Measurements from ENCODE around the gene NFATC3. TPM values are rescaled to one million over a fixed set of nuclear protein-coding genes. Genes with fewer than 3 reads are reported as not detected.

The NFATC3 gene
- total RNA-seq, 2 donors from 2014 or later: 51.1 to 56.7 TPM

GRCh38 chr16:68046106-68046505 is 39.1 kb upstream of the NFATC3 start:
- no peak for TF ChIP-seq CTCF (IDR thresholded peaks at IDR 0.05)
- DNase-seq (ENCODE audit: low spot score) (no peak), ATAC-seq (ENCODE audit: insufficient number of reproducible peaks, low FRiP score, low read depth) (no peak)
- no peak overlapping the region for H3K4me3 ChIP-seq
- no peaks in the 10 kb centered on the region for H3K9me3 ChIP-seq
- no peaks in the 10 kb centered on the region for H3K27me3 ChIP-seq (replicated peaks; ENCODE audit: insufficient read depth)
- peaks cover 6% of the 10 kb centered on the region for H3K36me3 ChIP-seq
- no peaks in the 10 kb centered on the region for H3K4me1 ChIP-seq (ENCODE audit: control insufficient read depth in 1 of 2, low read depth in 2 of 2)
- H3K27ac ChIP-seq: no peak overlapping the region

- no peaks in the 10 kb centered on the region for H3K9me3 ChIP-seq
- no peak for TF ChIP-seq CTCF (IDR thresholded peaks at IDR 0.05)
- ATAC-seq (ENCODE audit: insufficient number of reproducible peaks, low FRiP score, low read depth) (no peak), DNase-seq (ENCODE audit: low spot score) (no peak)
- H3K36me3 ChIP-seq: peaks cover 8% of the 10 kb centered on the region
- no peak overlapping the region for H3K4me3 ChIP-seq
- no peaks in the 10 kb centered on the region for H3K27me3 ChIP-seq (replicated peaks; ENCODE audit: insufficient read depth)
- no peaks in the 10 kb centered on the region for H3K4me1 ChIP-seq (ENCODE audit: control insufficient read depth in 1 of 2, low read depth in 2 of 2)
- no peak overlapping the region for H3K27ac ChIP-seq
These were observed 37.2 kb upstream of the NFATC3 start for GRCh38 chr16:68047987-68048386.

- Histone ChIP-seq H3K36me3 (peaks cover 8% of the 10 kb centered on the region), H3K4me1 (ENCODE audit: control insufficient read depth in 1 of 2, low read depth in 2 of 2) (no peaks in the 10 kb centered on the region), H3K9me3 (no peaks in the 10 kb centered on the region), H3K4me3 (no peak overlapping the region), H3K27ac (no peak overlapping the region), H3K27me3 (replicated peaks; ENCODE audit: insufficient read depth) (no peaks in the 10 kb centered on the region)
- ATAC-seq (ENCODE audit: insufficient number of reproducible peaks, low FRiP score, low read depth): no peak
- no peak for DNase-seq (ENCODE audit: low spot score)
- no peak for TF ChIP-seq CTCF (IDR thresholded peaks at IDR 0.05)
These were observed 35.7 kb upstream of the NFATC3 start for GRCh38 chr16:68049449-68049848.

- Histone ChIP-seq H3K4me3 (no peak overlapping the region), H3K36me3 (peaks cover 6% of the 10 kb centered on the region), H3K27me3 (replicated peaks; ENCODE audit: insufficient read depth) (no peaks in the 10 kb centered on the region), H3K9me3 (no peaks in the 10 kb centered on the region), H3K4me1 (ENCODE audit: control insufficient read depth in 1 of 2, low read depth in 2 of 2) (no peaks in the 10 kb centered on the region), H3K27ac (no peak overlapping the region)
- no peak for TF ChIP-seq CTCF (IDR thresholded peaks at IDR 0.05)
- DNase-seq (ENCODE audit: low spot score): no peak
- ATAC-seq (ENCODE audit: insufficient number of reproducible peaks, low FRiP score, low read depth): no peak
These were observed 29.8 kb upstream of the NFATC3 start for GRCh38 chr16:68055395-68055794.

GRCh38 chr16:68059804-68060203 is 25.4 kb upstream of the NFATC3 start:
- Histone ChIP-seq H3K36me3 (peaks cover 9% of the 10 kb centered on the region), H3K9me3 (no peaks in the 10 kb centered on the region), H3K4me1 (ENCODE audit: control insufficient read depth in 1 of 2, low read depth in 2 of 2) (peaks cover 11% of the 10 kb centered on the region in 2 donors), H3K27ac (no peak overlapping the region), H3K27me3 (replicated peaks; ENCODE audit: insufficient read depth) (no peaks in the 10 kb centered on the region), H3K4me3 (no peak overlapping the region)
- TF ChIP-seq CTCF (IDR thresholded peaks at IDR 0.05): no peak
- no peak for ATAC-seq (ENCODE audit: insufficient number of reproducible peaks, low FRiP score, low read depth)
- DNase-seq (ENCODE audit: low spot score): no peak

Measured in thoracic aorta (tissue), 2 donors.